Measurements from ENCODE around the gene OVOL3. TPM values are rescaled to one million over a fixed set of nuclear protein-coding genes. Genes with fewer than 3 reads are reported as not detected.

OVOL3 gene
- total and polyA plus RNA-seq, 8 donors: 0.27 to 0.34 TPM; not detected in 6

DNA sequence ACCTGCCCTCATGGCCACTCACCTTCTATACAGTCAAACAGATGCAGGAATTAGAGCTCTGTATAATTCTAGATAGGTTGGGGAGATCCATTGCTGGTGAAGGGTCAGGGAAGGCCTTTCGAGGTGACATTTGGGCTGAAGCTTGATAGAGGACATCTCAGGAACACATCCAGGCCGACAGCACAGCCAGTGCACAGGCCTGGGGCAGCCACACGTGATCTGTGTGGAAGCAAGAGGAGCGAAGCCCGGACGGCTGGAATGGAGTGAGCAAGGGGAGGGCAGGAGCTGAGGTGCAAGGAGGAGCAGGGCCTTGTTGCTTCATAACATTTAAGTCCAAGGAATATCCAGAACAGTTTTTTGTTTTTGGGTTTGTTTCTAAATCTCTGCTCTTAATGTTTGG, 4.5 kb upstream of the OVOL3 start:
- intact Hi-C loops (cut with DNase I): no loop called here
- no peak overlapping the region for H3K4me3 ChIP-seq
- TF ChIP-seq CTCF (IDR thresholded peaks at IDR 0.05): no peak
- H3K4me1 ChIP-seq: no peaks in the 10 kb centered on the region
- H3K36me3 ChIP-seq: peaks cover 0 to 62% of the 10 kb centered on the region in 2 donors
- no peak overlapping the region for H3K27ac ChIP-seq
- ATAC-seq: no peak
- no peak for DNase-seq
- H3K9me3 ChIP-seq: no peaks in the 10 kb centered on the region
- H3K27me3 ChIP-seq: no peaks in the 10 kb centered on the region

DNA sequence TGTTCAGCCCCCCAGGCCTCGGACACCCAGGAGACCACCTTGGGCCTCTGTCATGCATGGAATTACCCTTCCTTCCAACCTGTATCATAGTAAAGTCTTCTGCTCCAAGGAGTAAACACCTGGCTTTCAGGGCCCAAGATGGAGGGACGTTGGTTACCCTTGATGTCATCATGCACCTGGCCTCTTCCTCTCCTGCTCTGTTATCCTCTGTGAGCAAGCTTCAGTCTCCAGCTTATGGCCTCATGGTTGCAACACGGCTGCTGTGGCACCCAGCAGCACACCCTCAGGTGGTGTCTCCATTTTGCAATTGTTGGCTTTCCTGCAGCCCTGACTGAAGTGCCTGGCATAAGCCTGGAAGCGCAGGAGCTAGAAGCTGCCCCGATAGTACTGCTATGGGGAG, 4.0 kb upstream of the OVOL3 start:
- H3K27me3 ChIP-seq: no peaks in the 10 kb centered on the region
- H3K36me3 ChIP-seq: peaks cover 0 to 62% of the 10 kb centered on the region in 2 donors
- DNase-seq (no peak), ATAC-seq (no peak)
- H3K4me3 ChIP-seq: no peak overlapping the region
- intact Hi-C loops (cut with DNase I): no loop called here
- H3K27ac ChIP-seq: no peak overlapping the region
- no peak for TF ChIP-seq CTCF (IDR thresholded peaks at IDR 0.05)
- H3K9me3 ChIP-seq: no peaks in the 10 kb centered on the region
- H3K4me1 ChIP-seq: no peaks in the 10 kb centered on the region

DNA sequence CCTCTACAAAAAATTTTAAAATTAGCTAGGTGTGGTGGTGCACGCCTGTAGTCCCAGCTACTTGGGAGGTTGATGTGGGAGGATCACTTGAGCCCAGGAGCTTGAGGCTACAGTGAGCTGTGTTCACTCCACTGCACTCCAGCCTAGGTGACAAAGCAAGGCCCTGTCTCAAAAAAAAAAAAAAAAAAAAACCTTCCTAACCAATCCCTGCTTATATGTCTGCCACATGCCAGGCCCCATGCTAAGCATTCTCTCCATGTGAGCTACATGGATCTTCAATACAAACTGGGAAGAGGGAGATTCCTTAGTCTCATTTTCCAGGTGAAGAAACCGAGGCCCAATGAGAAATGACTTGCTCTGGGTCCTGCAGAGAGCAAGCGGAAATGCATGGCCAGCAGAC, 2.3 kb upstream of the OVOL3 start:
- ATAC-seq: no peak

GRCh38 chr19:36111200-36111539, 227 bp downstream of the OVOL3 start:
- intact Hi-C loops (cut with DNase I): no loop called here
- Histone ChIP-seq H3K4me1 (peaks cover 7 to 21% of the 10 kb centered on the region in 2 donors), H3K36me3 (peaks cover 0 to 37% of the 10 kb centered on the region in 2 donors), H3K4me3 (no peak overlapping the region), H3K27me3 (no peaks in the 10 kb centered on the region), H3K27ac (no peak overlapping the region), H3K9me3 (no peaks in the 10 kb centered on the region)
- TF ChIP-seq CTCF (IDR thresholded peaks at IDR 0.05): no peak
- DNase-seq (no peak), ATAC-seq (no peak)

More for the DNA sequence above, 2.3 kb upstream of the OVOL3 start:
- intact Hi-C loops (cut with DNase I): no loop called here
- peaks cover 0 to 61% of the 10 kb centered on the region in 2 donors for H3K36me3 ChIP-seq
- H3K27ac ChIP-seq: no peak overlapping the region
- TF ChIP-seq CTCF (IDR thresholded peaks at IDR 0.05): no peak
- no peaks in the 10 kb centered on the region for H3K9me3 ChIP-seq
- H3K4me1 ChIP-seq: peaks cover 0 to 10% of the 10 kb centered on the region in 2 donors
- no peaks in the 10 kb centered on the region for H3K27me3 ChIP-seq
- H3K4me3 ChIP-seq: no peak overlapping the region
- no peak for DNase-seq

- H3K27me3 ChIP-seq: no peaks in the 10 kb centered on the region
- H3K36me3 ChIP-seq: peaks cover 0 to 36% of the 10 kb centered on the region in 2 donors
- intact Hi-C loops (cut with DNase I): no loop called here
- H3K9me3 ChIP-seq: no peaks in the 10 kb centered on the region
- H3K4me3 ChIP-seq: no peak overlapping the region
- H3K4me1 ChIP-seq: peaks cover 12 to 35% of the 10 kb centered on the region in 2 donors
- TF ChIP-seq CTCF (IDR thresholded peaks at IDR 0.05): no peak
- ATAC-seq (no peak), DNase-seq (no peak)
- H3K27ac ChIP-seq: no peak overlapping the region
Measured at GRCh38 chr19:36112678-36113077, 1.7 kb downstream of the OVOL3 start.

All from left lung (tissue), 10 donors.